ENCODE data around the gene ID4. TPM values are rescaled to one million over a fixed set of nuclear protein-coding genes. Genes with fewer than 3 reads are reported as not detected.

Gene ID4
- total and polyA plus RNA-seq, 2 donors (not counting 3 experiments of a cell fraction or from before 2014, with no cell fraction given) = not detected

GRCh38 chr6:19866173-19866984 lies 29.2 kb downstream of the ID4 start:
- no peaks in the 10 kb centered on the region for H3K9me3 ChIP-seq (replicated peaks; ENCODE audit: control insufficient read depth, insufficient read depth, low read length)
- no peak for DNase-seq (ENCODE audit: low read depth, low spot score)
- H3K27ac ChIP-seq (ENCODE audit: insufficient read depth, low read depth, low read length) = no peak overlapping the region
- ChIA-PET CTCF (no interaction called here), POLR2A (no interaction called here)
- dilution Hi-C loops (cut with MboI; ENCODE audit: extremely low pct_ligation_motif_present, low sequenced_read_pairs) = no loop called here
- H3K9me1 ChIP-seq (replicated peaks; ENCODE audit: control insufficient read depth, extremely low read depth, insufficient read depth, low read length) = no peaks in the 10 kb centered on the region
- intact Hi-C loops (cut with micrococcal nuclease) = no loop called here
- H4K20me1 ChIP-seq (replicated peaks; ENCODE audit: control insufficient read depth, extremely low read depth, insufficient read depth, low read length) = no peaks in the 10 kb centered on the region
- FAIRE-seq = no peak
- H3K4me2 ChIP-seq (ENCODE audit: insufficient read depth, low read length) = no peak overlapping the region
- no peaks in the 10 kb centered on the region for H3K4me1 ChIP-seq (ENCODE audit: control insufficient read depth, extremely low read depth, insufficient read depth, low read length)
- H3K9ac ChIP-seq (replicated peaks; ENCODE audit: extremely low read depth, insufficient read depth, low read length) = no peak overlapping the region
- H3K4me3 ChIP-seq (replicated peaks in 1 of 3; ENCODE audit: insufficient read depth in 1 of 3, low read depth in 1 of 3, low read length in 3 of 3) = no peak overlapping the region
- TF ChIP-seq MYC (IDR thresholded peaks at IDR 0.05; ENCODE audit: low read depth, low read length) = no peak
- no peak for TF ChIP-seq GATA2 (IDR thresholded peaks at IDR 0.05; ENCODE audit: insufficient read depth, insufficient read length, low read depth, low read length)
- no peak for TF ChIP-seq EZH2 (IDR thresholded peaks at IDR 0.05; ENCODE audit: borderline replicate concordance, low read depth, low read length, severe bottlenecking)
- no peak for TF ChIP-seq CTCF (IDR thresholded peaks at IDR 0.05; ENCODE audit: extremely low read depth in 1 of 2, insufficient read depth in 1 of 2, low read depth in 1 of 2, low read length in 2 of 2)
- TF ChIP-seq JUN (IDR thresholded peaks at IDR 0.05; ENCODE audit: borderline replicate concordance, insufficient read depth, insufficient read length, low read depth) = no peak
- TF ChIP-seq POLR2AphosphoS5 (IDR thresholded peaks at IDR 0.05; ENCODE audit: insufficient read depth, low read depth, low read length) = no peak
- no peak for TF ChIP-seq POLR2A (IDR thresholded peaks at IDR 0.05; ENCODE audit: low read depth, low read length)
- TF ChIP-seq, protein P1, sequence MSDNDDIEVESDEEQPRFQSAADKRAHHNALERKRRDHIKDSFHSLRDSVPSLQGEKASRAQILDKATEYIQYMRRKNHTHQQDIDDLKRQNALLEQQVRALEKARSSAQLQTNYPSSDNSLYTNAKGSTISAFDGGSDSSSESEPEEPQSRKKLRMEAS (IDR thresholded peaks at IDR 0.05; ENCODE audit: insufficient read depth, insufficient read length) = no peak
- TF ChIP-seq FOS (IDR thresholded peaks at IDR 0.05; ENCODE audit: borderline replicate concordance, insufficient read depth, low read length) = no peak
- no peaks in the 10 kb centered on the region for H3K36me3 ChIP-seq (ENCODE audit: control insufficient read depth in 2 of 2, extremely low read depth in 1 of 2, insufficient read depth in 2 of 2, low read length in 2 of 2)
- H3K79me2 ChIP-seq (ENCODE audit: control insufficient read depth, insufficient read depth, low read length) = no peaks in the 10 kb centered on the region
- no peaks in the 10 kb centered on the region for H3K27me3 ChIP-seq (ENCODE audit: control insufficient read depth in 2 of 2, insufficient read depth in 2 of 2, low read length in 2 of 2)
- BruUV-seq (replicated peaks) = no TSS peak
- H2AFZ ChIP-seq (ENCODE audit: low read depth, low read length) = no peak overlapping the region

Data from endothelial cell of umbilical vein (primary cell).